GM13976 (cell line): Measurements from ENCODE around the gene E2F7.

Experiments used
- DNase-seq: peaks from one replicate; pipeline ENCODE4 v3.0.0; 2012; ENCODE audit warnings: low spot score
- in situ Hi-C: fragments of 300-500 bp; cut with MboI; formaldehyde crosslinking; loops from one replicate; pipeline ENCODE4 v1.12.0; 2022; ENCODE audit warnings: low sequenced_read_pairs, mixed read lengths, inconsistent platforms; ENCODE audit not compliant: unreplicated experiment
- TF ChIP-seq, protein P1 (sequence below): IDR thresholded peaks from 2 replicates; pipeline ENCODE4 v1.5.1; 2012; ENCODE audit warnings: borderline replicate concordance, mild to moderate bottlenecking; ENCODE audit not compliant: insufficient read depth; ENCODE audit errors: extremely low read depth, missing control alignments, control extremely low read depth

The E2F7 gene

DNA sequence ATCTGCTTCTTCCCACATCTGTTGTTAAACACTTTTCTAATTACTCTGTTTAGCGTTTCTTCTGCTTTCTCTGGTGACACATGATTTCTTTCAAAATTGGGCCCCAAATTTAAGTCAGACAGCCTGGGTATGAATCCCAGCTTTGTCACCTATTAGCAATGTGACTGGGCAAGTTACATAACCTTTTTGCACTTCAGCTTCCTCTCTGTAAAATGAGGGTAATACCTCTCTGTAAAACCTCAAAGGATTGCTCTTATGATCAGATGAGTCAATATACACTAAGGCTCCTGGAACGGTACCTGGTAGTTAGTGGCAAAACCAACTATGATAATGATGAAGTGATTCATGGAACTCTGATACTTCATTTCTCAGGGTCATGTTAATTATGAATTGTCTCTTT is 33.0 kb downstream of the E2F7 start:
- in situ Hi-C loops = loop anchor here (25.0 kb wide), 2 partner anchors 305 to 655 kb away; no protein-coding TSS in a partner anchor

DNA sequence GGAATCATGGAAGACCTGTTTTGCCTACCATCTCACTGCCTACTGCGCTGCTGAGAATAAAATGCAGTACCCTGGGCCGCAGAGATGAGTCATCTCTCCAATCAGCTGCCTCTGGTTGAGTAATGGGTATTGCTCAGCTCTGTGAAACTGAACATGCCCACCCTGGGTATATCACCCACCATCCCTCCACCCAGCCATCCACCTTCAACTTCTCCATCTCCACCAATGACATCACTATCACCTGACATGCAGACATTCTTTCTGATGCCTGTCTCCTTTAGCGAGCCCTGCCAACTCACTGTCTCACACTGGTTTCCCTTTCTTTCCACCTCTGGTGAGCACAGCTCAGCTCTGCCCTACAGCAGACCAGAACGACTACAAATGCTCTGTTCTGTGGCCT is 33.6 kb downstream of the E2F7 start:
- TF ChIP-seq, protein P1, sequence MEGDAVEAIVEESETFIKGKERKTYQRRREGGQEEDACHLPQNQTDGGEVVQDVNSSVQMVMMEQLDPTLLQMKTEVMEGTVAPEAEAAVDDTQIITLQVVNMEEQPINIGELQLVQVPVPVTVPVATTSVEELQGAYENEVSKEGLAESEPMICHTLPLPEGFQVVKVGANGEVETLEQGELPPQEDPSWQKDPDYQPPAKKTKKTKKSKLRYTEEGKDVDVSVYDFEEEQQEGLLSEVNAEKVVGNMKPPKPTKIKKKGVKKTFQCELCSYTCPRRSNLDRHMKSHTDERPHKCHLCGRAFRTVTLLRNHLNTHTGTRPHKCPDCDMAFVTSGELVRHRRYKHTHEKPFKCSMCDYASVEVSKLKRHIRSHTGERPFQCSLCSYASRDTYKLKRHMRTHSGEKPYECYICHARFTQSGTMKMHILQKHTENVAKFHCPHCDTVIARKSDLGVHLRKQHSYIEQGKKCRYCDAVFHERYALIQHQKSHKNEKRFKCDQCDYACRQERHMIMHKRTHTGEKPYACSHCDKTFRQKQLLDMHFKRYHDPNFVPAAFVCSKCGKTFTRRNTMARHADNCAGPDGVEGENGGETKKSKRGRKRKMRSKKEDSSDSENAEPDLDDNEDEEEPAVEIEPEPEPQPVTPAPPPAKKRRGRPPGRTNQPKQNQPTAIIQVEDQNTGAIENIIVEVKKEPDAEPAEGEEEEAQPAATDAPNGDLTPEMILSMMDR = no peak
- no peak for DNase-seq
- in situ Hi-C loops = loop anchor here (25.0 kb wide), 2 partner anchors 306 to 656 kb away; no protein-coding TSS in a partner anchor

More for the DNA sequence above, 33.0 kb downstream of the E2F7 start:
- no peak for DNase-seq
- TF ChIP-seq, protein P1 = no peak

DNA sequence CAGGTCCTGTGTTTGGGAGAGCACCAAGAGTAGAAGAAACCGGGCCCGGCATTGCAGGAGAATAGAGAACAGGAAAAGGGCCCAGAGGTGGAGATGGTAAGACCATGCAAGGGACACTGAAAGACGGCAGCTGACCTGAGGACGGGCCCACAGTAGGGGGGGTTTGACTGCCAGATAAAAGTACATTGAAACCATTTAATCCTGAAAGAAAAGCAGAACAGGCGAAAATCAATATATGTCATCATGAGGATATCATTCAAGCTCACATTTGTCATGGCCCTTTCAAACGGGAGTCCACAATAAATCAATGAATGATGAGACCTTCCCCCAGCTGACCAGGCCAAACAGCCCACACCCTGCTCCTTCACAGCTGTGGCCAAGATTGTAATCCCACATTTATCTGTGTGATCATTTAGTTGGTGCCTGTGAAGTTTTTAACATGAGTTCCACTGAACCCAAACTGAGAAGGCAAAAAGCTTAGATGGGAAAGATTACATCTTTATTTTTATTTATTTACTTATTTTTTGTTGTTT is 39.5 kb downstream of the E2F7 start:
- DNase-seq = no peak
- TF ChIP-seq, protein P1 = no peak
- in situ Hi-C loops = loop anchor here (25.0 kb wide), 2 partner anchors 311 to 661 kb away; no protein-coding TSS in a partner anchor

DNA sequence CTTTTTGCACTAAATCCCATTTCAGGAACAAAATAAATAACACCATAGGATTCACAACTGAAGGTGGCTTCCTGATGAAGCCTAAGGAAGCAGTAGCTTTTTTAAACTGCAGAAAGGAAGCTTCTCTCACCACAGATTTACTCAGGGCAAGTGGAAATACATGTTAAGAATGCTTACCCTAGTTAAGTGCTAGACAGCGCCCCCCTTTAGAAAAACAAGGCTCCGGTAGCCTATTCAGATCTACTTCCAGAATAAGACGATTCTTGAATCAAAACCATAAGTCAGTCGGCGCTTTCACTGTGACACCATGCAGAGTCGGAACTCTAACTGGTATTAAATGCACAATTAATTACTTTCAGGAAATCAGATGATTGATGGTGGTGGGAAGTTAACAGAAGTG is 41.9 kb downstream of the E2F7 start:
- DNase-seq = no peak
- in situ Hi-C loops = loop anchor here (25.0 kb wide), 1 partner anchor 411 kb away; no protein-coding TSS in a partner anchor
- TF ChIP-seq, protein P1 = no peak

DNA sequence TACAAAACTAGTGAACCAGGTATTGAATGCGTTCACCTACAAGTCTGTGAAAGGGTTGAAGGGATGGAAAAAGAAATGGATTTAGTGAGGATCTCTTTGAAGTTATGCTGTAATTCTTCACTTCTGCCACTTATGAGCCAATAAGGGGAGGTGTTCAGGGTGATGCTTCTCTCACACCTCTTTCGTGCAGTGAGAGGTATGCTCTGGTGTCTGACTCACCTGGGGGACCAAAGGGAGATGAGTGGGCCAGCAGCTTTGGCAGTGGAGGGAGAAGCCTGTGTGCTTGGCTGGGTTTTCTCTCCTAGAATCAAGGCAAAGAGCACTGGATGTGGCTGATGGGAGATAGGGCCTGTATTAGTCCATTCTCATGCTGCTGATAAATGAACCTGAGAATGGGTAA is 45.4 kb downstream of the E2F7 start:
- in situ Hi-C loops = loop anchor here (25.0 kb wide), 1 partner anchor 408 kb away; no protein-coding TSS in a partner anchor
- TF ChIP-seq, protein P1 = no peak
- DNase-seq = no peak

DNA sequence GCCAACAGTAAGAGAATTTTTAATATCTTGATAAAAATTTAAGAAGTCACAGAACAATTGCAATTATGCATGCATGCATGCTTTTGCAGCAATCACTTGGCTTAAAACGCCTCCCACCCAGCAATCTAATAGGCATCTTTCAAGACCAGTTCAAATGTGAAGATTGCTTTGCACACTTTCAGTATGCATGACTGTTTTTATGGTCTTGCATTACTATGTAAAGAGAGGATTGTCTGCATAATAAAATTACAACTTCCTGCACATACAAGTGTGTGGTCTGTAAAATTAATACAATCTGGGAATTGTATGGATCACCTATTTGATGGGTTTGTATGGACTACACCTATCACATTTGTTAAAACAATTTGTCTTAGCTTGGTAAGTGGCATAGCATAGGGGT is 48.8 kb downstream of the E2F7 start:
- in situ Hi-C loops = loop anchor here (25.0 kb wide), 1 partner anchor 404 kb away; no protein-coding TSS in a partner anchor
- no peak for DNase-seq
- TF ChIP-seq, protein P1 = no peak
